ENCODE results near the gene DCST1.

The DCST1 gene

DNA sequence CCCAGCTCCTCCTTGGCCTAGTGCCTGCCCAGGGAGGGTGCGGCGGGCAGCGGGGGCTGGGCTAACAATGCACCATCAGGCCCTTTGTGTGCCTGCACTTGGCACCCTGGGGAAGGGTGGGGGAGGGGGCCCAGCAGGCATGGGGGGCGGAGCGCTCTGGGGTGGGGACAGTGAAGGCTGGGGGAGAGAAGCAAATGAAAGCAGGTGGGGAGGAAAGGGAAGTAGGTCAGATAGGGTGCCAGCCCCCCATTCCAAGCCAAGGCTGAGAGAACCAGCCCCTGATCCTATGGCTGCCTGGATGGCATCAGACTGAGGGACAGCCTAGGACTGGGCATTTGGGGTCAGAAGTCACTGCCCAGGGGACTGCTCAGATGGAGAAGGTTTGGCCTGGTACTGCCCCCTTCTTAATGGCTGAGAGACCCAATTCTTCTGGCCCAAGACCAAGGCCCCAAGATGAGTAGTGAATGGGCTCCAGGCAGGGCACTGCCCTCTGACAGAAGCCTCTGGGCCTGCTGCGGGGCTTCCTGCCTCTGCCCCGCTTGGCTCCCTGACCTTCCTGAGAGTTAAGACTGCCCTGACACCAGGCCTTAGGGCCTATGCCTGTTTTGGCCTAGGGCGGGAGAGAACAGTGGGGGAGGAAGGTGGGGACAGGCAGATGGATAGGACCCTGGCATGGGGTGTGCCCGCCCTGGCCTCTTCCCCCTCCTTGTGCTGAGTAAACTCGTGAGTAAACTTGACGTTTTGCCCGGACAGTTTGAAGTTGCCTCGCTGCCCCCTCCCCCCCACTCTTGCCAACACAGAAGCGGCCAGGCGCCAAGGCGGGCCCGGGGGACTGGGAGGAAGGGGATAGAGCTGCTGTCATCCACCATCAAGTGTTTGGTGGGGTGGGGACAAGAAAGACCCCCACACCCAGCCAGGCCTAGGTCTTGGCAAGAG lies 28.3 kb upstream of the DCST1 start:
- peak; percentile 41 for DNase-seq (ENCODE audit: low read depth)
- H3K4me3 ChIP-seq (ENCODE audit: low read depth, low read length): peak overlapping the region; percentile 72
- TF ChIP-seq, protein P1, sequence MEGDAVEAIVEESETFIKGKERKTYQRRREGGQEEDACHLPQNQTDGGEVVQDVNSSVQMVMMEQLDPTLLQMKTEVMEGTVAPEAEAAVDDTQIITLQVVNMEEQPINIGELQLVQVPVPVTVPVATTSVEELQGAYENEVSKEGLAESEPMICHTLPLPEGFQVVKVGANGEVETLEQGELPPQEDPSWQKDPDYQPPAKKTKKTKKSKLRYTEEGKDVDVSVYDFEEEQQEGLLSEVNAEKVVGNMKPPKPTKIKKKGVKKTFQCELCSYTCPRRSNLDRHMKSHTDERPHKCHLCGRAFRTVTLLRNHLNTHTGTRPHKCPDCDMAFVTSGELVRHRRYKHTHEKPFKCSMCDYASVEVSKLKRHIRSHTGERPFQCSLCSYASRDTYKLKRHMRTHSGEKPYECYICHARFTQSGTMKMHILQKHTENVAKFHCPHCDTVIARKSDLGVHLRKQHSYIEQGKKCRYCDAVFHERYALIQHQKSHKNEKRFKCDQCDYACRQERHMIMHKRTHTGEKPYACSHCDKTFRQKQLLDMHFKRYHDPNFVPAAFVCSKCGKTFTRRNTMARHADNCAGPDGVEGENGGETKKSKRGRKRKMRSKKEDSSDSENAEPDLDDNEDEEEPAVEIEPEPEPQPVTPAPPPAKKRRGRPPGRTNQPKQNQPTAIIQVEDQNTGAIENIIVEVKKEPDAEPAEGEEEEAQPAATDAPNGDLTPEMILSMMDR (IDR thresholded peaks at IDR 0.05; ENCODE audit: insufficient read depth, low read depth, low read length, missing control alignments): no peak

DNA sequence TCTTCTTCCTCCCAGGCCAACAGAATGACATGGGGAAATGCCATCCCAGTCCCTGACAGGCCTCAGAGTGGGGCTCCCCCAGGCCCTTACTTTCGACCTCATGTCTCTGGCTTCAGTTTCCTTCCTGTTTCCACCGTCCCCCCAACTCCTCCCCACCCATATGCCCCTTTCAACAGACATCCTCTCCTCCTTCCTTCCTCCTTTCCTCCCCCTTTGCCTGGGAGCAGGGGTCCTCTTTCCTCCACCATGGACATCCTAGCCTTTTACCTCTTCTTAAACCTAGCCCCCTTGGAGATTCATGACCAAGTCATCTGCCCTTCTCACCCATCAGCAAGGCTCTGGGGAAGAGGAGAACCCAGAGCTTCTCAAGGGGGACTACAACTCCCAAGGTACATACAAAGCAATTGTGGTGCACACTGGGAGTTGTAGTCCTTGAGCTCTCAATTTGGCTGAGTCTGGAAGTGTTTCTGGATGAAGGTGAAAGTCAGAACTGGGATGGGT lies 27.0 kb upstream of the DCST1 start:
- no peak overlapping the region for H3K4me3 ChIP-seq (ENCODE audit: low read depth, low read length)
- DNase-seq (ENCODE audit: low read depth): peak; percentile 62
- TF ChIP-seq, protein P1 (IDR thresholded peaks at IDR 0.05; ENCODE audit: insufficient read depth, low read depth, low read length, missing control alignments): no peak

DNA sequence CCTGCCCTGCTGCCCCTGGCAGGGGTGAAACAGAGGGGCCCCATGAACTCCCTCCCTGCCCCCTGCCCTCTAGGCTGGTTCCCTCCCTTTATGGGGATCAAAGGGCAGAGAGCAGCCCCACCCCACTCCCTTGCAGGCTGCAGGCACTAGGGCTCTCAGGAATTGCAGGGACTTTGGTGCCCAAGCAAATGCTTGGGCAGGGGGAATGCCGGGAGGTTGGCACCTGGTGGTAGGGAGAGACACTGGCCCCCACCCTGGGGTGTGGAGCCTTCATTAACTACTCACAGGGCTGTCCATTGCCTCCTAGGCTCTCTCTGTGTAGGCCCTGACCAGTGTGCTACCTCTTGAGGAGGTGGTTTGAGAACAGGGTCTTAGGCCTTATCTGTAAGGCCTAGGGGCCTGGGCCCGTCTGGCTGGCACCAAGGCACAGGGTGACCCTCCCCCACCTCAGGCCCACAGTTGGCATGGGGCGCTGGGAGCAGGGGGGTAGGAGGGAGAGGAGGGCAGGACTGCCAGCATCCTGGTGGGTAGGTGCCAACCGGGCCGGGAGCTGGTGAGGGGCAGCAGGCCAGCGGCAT lies 26.3 kb upstream of the DCST1 start:
- TF ChIP-seq, protein P1 (IDR thresholded peaks at IDR 0.05; ENCODE audit: insufficient read depth, low read depth, low read length, missing control alignments): no peak
- DNase-seq (ENCODE audit: low read depth): no peak
- H3K4me3 ChIP-seq (ENCODE audit: low read depth, low read length): no peak overlapping the region

DNA sequence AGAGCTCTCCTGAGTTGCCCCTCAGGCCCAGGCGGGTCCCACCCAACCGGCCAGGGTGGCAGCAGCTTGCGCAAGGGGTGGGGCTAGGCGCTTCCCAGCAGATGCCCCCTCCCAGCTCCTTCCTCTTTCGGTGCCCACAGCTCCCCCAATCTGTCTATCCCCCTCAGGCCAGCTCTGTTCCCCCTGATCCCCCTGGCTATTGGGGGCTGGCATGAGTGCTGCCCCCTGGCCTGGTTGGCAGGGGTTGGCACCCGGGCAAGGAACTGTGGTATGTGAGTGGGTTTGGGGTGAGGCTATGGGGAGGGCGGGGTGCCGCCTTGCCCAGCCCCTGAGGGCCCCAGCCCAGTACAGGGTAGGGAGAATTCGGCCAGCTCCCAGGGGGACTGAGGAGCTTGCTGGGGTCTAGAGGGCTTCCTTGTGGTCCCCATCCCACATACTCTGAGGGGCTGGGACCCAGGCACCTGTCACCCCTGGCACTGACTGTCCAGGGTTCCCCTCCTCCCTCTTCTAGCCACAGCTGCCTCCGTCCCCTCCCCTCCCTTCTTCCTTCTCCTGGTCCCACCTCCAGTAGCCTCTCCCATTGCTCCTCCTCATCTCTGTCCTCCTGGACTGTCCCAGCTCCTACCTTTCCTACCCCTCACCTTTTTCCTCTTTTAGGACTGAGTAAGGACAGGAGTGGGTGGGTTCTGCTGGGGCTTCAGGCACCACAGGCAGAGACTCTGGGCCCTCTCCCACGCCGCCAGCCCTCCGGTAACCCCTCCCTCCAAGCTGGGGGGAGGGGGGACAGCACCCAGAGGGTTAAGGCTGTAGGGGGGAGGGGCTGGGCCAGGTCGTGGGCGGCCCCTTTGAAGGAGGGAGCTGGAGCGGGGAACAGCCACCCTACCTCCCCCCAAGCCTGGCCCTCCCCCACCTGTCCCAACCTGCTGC lies 25.3 kb upstream of the DCST1 start:
- no peak overlapping the region for H3K4me3 ChIP-seq (ENCODE audit: low read depth, low read length)
- no peak for DNase-seq (ENCODE audit: low read depth)
- TF ChIP-seq, protein P1 (IDR thresholded peaks at IDR 0.05; ENCODE audit: insufficient read depth, low read depth, low read length, missing control alignments): no peak

DNA sequence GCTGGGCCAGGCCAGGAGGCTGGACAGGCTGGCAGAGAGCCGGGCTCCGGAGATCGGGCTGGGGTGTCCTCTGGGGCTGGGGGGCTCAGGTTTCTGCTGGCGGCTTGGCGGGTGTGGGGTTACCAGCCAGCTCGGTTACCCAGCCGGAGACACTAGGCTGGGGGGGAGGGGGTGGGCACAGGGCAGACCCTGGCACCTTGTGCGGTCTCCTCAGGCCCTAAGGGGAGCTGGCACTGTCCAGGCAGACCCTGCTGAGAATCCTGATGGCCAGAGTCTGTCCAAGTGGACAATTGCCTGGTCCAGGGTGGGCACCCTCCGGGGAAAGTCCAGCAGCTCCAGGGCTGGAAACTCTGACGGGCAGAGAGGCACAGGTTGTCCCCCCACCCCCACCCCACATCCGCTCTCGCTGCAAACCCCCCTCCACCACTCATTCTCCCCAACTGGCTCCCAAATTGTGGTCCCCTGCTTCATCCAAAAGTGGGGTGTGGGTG lies 24.4 kb upstream of the DCST1 start:
- TF ChIP-seq, protein P1 (IDR thresholded peaks at IDR 0.05; ENCODE audit: insufficient read depth, low read depth, low read length, missing control alignments): no peak
- H3K4me3 ChIP-seq (ENCODE audit: low read depth, low read length): no peak overlapping the region
- no peak for DNase-seq (ENCODE audit: low read depth)

DNA sequence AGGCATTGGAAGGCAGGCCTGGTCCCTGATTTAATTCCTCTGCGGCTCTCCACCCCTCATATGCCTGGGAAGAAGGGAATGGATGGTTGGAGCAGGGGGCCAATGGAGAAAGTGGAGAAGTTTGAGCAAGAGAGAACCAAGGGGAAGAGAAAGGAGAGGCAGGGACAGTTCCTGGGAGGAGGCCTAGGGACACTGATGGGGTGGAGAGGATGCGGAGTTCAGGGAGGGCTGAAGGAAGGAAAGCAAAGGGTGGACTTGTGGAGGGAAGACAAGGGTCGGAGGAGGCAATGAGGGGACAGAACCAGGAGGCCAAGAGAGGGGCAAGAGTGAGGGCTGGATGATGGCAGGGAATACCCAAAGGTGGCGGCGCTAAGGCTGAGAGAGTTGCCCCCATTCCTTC lies 23.9 kb upstream of the DCST1 start:
- TF ChIP-seq, protein P1 (IDR thresholded peaks at IDR 0.05; ENCODE audit: insufficient read depth, low read depth, low read length, missing control alignments): no peak
- DNase-seq (ENCODE audit: low read depth): no peak
- no peak overlapping the region for H3K4me3 ChIP-seq (ENCODE audit: low read depth, low read length)
